OCI-LY1 (cell line): ENCODE measurements around the gene EYS.

Source experiments
- CTCF ChIP-seq: fragments of 200-600 bp; sonication (generic), shearing (Covaris generic); IDR thresholded peaks from 2 replicates; pipeline ENCODE4 v1.5.1; 2017; ENCODE audit warnings: mild to moderate bottlenecking, antibody characterized with exemption, low read length, moderate library complexity, mixed read lengths
- EZH2 ChIP-seq: fragments of 200-600 bp; sonication (generic), shearing (Covaris generic); IDR thresholded peaks from 2 replicates; pipeline ENCODE4 v1.8.0; 2017; ENCODE audit warnings: borderline replicate concordance, mixed run types, mild to moderate bottlenecking, antibody characterized with exemption, low read length, moderate library complexity, mixed read lengths

GRCh38 chr6:64084185-64084663 is 1622.8 kb downstream of the EYS start:
- TF ChIP-seq CTCF, result no peak
- no peak for TF ChIP-seq EZH2
